GM20431 (cell line): ENCODE results near the gene GPSM1.

ENCODE experiments used
- in situ Hi-C: fragments of 300-500 bp; cut with MseI, MboI; formaldehyde crosslinking; loops from one replicate; pipeline ENCODE4 v1.15.0; 2020; ENCODE audit warnings: low sequenced_read_pairs; ENCODE audit not compliant: unreplicated experiment

Gene GPSM1

DNA sequence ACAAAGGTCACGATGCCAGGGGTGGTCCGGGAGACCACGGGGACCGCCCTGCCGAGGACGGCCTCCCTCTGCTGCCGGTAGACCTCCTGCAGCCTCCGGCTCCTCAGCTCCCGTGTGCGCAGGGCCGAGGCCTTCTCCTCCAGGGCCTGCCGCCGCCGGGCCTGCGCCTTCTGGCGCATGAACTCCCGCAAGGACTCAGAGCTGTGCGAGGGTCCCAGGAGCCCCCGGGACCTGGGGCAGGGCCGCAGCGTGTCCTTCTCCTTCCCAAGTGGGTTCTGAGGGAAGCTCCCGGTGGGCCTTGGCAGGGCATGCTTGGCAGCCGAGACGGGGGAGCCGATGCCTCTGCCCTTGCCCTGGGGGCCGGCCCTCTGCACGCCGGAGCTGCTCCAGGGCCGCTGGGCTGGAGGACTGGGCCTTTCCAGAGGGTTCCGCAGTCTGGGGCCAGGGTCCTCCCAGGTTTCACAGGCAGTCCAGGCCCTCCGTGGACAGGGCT is 36.8 kb upstream of the GPSM1 start:
- in situ Hi-C loops: no loop called here

DNA sequence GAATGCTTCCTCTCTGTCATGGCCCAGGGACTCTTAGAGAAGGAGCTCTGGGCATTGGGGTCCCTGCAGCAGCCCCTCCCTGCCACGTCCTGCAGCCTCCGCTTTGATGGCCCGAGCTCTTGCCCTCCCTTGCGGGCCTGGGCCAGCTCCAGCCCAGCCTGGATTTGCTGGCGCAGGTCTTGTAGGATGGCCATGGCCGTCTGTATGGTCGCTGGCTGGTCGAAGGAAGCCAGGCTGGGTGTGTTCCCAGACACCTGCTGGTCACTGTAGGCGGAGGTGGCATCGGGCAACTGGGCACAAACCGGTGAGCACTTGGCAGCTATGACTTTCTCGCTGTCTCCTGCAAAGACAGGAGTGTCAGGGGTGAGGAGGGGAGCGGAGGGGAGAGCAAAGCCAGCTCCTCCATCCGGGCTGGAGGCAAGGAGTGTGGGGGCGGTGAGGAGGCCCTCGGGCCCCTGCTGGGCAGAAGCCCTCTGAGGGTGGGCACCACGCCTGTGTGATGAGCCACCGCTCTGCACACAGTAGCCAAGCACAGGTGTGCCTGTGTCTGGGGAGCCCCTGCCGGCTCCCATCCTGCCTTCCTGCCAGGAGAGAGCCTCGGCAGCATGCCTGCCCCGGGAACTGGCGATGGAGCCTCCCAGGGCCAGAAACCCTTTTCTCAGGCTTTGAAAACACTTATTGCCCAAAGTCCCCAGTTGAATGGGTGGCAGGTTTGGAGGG is 35.9 kb upstream of the GPSM1 start:
- in situ Hi-C loops: no loop called here

DNA sequence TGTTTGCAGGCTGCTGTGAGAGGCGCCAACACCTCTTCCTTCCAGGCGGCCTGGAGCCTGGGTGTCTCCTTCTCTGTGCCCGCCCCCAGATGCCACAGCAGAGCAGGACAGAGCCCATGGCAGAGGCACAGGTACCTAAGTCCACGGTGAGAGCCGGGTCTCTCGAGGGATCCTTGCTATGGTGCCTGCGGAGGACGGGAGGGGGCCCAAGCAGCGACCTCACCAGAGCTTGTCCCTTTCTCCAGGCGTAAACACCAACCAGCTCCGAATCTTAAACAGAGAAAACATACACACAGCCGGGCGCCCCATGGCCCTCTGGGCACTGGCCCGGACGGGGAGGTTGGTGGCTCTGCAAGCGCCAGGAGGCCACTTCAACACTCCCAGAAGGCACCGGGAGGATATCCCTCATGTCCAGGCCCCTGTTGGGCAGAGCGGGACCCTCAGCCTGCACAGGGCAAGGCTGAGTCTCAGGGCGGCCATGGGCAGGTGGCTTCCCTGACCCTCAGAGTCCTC is 35.3 kb upstream of the GPSM1 start:
- in situ Hi-C loops: no loop called here

DNA sequence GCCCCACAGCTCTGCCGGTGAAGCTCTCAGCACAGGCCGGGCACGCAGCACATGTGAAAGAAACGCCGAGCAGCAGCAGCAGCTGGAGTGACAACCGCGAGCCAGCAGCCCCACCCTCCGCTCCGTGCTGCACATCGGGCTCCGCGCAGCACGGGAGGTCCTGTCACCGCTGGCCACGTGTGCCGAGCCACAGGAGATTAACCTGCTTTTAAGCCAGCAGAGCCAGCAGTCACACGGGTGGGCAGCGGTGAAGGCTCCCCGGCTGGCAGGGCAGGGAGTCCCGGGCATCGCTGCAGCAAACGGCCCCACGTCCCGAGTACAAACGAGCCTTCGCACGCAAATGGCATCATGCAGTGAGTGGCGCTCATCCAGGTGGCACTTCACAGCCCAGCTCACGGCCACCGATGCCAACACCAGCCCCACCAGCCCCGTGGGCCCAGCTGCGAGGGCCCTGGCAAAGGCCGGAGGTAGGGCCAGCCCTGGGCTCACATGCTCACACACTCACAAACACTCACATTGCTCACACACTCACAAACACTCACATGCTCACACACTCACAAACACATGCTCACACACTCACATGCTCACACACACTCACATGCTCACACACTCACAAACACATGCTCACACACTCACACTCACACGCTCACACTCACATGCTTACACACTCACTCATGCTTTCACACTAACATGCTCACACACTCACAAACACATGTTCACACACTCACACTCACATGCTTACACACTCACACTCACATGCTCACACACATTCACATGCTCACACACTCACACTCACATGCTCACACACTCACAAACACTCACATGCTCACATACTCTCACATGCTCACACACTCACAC is 34.5 kb upstream of the GPSM1 start:
- in situ Hi-C loops: no loop called here

DNA sequence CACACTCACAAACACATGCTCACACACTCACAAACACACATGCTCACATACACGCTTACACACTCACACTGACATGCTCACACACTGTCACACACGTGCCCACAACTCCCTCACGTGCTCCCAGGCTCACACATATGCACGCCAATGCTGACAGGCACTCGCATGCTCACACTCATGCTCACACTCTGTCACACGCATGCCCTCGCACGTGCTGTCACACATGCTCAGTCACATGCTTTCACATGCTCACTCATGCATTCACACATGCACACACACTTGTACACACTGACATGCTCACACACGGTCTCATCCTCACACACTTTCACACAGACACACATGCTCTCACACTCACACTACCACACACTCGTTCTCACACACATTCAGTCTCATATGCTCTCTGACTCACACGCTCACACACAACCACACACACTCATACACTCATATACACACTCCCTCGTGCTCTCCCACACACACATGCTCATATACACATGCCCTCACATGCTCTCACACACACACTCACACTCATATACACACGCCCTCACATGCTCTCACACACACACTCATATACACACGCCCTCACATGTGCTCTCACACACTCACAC is 33.8 kb upstream of the GPSM1 start:
- in situ Hi-C loops: no loop called here

DNA sequence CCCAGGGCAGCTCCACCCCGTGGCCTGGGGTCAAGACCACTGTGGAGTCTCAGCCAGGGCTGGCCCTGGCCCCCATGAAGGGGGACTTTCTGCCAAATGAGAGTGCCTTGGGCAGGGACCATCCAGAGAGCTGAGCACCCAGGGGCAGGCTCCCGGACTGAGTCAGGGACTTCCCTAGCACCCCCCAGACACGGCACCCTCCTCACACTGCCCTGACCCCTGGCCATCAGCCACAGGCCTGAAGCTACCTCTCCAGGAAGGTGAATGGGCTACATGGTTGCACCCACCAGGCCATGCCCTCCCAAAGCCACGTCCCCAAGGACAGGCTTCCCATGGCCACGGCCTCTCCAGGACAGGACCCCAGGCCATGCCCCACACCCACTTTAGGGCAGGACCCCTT is 32.9 kb upstream of the GPSM1 start:
- in situ Hi-C loops: no loop called here

DNA sequence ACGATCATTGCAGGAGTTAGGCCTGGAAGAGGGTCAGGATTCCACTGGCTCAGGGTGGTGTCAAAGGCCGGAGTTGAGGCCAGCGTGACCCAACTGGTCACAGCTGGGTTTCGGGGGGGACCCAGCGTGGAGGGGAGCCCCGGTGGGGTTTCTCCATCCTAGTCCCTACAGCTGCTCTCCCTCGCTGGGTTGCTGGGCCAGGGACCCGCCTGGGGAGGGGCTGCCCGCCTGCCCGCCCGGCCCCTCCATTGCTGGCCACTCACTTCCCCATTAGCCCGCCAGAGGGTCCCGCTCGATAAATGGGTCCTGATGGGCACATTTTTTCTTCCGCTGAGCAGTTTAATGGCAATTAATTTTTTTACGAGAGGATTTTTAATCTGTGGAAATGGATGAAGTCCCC is 32.3 kb upstream of the GPSM1 start:
- in situ Hi-C loops: no loop called here

DNA sequence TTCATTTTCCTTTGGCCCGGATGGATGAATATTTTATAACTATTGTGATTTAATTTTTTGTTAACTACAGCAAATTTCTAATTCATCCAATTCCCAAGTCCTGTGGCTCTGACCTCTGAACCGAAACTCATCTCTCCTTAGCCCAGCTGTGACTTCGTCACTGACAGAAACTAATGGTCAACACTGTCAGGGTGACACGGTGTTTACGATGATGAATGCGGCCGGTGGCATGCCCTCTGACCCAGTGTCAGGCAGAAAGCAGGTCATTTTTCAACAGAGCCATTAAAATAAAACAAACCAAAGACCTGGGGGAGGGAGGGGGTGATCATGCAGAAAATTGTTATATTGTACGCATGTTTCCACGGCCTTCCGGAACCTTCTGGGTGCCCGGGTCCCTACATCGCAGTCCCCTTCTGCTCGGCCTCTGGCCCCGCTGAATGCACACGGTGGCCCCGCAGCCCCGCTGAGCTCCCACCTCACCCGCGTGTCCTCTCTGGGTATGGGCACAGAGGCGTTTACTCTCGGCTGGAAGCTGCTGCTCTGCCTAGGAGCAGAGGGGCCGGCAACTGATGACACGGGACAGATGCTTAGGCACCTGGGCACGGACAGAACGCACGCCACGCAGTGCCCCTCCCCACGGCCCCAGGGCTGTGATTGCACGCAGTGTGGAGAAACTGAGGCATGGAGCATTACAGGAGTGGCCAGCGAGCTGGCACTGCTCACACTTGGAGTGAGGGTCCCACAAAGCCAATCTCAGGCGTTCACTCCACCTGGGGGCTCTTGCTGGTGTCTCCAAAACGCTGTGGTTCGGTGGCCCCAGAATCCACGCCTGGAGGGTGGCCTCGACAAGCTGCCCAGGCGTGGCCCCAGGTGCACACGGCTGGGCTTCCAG is 31.6 kb upstream of the GPSM1 start:
- in situ Hi-C loops: no loop called here

DNA sequence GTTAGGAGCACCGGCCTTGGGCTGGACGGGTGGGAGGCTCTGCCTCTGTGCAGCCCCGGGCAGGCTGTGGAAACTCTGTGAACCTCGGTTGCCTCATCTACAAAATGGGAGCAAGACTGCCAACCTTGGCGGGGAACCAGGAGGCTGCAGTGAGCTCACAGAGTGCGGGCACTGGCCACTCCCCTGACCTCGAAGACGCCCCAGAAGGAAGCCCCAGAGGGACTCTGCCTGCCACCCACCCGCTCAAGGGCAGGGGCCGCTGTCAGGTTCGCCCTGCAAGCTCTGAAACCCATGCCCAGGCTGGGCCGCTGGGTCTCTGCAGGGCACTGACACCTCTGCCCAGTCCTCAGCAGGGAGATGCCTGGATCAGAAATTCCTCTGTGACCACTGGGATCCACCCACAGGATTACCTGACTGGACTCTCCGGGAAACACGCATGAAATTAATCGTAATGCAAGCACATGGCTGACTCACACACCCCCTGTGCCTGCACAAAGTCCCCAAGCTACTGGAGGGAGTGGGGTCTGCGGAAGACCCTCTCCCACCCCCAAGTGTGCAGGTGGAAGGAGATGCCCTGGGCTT is 30.8 kb upstream of the GPSM1 start:
- in situ Hi-C loops: no loop called here

DNA sequence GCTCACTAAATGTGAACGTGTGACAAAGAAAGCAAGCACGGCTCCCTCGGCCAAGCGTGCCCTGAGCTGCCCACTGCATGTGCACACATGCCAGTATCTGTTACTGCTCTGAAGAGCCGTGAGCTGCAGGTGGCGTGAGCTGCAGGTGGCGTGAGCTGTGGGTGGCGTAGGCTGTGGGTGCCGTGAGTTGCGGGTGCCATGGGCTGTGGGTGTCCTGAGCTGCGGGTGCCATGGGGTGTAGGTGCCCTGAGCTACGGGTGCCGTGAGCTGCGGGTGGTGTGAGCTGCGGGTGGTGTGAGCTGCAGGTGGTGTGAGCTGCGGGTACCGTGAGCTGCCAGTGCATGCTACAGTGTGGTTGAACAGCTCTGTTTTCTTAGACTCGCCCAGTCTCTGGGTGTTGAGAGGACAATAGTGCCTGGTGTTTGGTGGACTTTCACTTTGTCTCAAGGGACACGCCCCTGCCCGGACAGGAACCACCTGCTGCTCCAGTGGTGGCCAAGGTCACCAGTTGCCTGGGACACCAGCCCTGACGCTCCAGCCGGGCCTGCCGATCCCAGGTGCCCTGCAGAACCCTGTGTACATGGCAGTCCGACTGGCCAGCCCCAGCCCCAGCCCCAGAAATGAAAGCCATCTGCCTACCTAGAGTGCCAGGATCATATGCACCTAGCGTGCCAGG is 30.2 kb upstream of the GPSM1 start:
- in situ Hi-C loops: no loop called here

DNA sequence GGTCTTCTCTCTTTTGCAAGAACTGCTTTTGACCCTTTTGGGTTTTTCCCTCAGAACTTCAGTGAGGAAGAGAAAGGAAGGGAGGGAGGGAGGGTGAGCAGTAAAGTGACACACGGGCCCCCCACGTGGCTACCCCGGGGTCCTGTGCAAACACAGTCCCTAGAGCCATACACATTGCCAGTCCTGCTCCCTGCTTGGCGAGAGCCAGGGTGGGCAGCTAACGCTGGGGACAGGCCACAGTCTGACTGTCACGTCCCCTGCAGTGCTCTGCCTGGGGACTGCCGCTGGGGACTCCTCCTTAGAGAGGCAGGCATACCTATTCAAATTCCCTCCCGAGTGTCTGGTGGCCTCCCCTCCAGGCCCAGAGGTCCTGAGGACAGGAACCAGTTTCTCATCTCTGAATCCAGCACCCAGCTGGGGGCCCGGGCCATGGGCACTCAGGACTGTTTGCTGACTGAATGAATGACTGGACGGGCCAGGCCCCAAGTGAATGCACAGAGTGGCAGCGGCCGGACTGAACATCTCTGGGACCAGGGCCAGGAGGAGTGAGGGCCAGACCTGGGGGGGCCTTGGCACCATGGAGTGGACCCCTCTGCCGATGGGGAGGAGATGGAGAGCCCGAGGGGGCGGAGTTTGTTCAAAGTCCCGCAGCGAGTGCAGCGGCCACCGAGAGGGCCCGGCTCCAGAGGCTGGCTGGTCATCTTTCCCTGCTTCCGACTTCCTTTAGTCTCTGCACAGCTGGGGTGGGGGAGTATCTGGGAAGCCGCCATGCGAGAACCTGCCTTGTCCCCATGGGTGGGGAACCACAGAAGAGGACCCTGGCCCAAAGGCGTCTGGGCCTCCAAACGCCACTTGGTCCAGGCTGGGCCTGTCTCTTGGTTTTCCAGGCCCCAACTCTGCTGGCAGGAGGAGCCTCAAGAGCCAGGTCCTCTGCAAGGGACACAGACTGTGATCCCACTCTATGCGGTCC is 29.3 kb upstream of the GPSM1 start:
- in situ Hi-C loops: no loop called here

DNA sequence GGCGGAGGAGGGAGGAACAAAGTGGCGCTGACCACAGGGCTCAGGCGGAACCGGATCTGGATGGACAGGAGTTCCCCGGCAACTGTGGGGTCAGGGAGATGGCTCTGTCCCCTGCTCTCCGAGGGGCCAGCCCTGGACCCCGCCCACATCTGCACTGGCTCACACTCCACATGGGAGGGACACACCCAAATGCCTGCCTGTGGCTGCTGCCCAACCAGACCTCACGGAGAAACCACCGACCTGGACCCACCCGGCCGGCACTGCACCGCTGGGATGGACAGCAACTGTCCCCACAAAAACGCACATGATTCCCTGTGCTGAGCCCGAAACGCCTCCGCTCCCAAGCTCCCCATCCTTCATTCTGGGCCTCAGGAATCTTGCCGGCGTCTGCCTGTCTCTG is 28.2 kb upstream of the GPSM1 start:
- in situ Hi-C loops: no loop called here

DNA sequence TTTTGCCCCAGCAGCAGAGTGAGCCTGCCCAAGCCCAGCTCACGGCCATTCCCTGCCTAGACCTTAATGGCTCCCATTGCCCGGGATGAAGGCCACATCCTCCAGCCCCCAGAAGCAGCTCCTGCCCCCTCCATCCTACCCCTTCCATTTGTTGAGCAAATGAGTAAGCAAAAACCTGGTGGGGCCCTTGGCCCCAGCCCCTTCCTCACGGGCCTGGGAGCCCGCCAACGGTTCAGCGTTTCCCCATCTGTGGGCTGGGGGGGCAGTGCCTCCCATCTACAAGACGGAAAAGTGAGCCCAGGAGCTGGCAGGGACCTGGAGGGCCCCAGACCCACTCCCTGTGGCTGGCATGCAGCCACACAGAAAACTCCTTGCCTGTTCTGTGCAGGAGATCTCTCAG is 27.8 kb upstream of the GPSM1 start:
- in situ Hi-C loops: no loop called here

DNA sequence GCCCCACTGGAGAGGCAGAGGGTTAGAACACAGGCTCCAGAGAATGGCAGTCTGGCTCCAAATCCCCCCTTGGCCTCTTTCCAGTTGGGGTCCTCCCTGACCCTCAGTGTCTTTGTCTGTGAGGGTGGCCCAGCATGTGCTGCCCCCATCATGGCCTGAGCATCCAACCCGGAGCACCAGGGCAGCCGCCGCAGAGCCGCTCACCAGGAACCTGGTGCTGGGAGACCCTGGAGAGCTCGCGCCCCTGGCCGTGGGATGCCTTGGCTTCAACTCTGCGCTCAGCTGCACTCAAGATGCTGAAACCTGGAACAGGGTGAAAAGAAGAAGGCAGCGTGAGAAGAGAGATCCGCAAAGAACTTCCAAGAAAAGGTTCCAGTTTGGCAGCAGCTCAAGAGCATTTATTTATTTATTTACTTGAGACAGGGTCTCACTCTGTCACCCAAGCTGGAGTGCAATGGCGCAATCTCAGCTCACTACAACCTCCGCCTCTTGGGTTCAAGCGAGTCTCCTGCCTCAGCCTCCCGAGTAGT is 27.3 kb upstream of the GPSM1 start:
- in situ Hi-C loops: no loop called here

DNA sequence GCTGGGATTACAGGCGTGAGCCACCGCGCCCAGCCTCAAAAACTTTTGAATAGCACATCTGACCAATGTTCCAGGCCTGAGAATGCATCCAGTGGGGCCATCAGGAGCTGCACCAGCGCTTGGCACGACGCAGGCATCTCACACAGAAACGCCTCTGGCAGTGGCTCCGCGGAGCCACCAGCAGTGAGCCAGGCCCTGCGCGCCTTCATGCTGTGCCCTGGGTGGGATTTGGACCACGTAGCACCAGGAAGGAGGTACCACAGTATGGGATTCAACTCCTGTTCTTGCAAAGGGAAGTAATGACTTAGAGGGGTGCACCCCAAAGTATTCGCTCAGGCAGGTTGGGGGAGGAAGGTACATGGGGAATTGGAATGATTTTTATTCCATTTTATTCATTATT is 26.5 kb upstream of the GPSM1 start:
- in situ Hi-C loops: no loop called here

DNA sequence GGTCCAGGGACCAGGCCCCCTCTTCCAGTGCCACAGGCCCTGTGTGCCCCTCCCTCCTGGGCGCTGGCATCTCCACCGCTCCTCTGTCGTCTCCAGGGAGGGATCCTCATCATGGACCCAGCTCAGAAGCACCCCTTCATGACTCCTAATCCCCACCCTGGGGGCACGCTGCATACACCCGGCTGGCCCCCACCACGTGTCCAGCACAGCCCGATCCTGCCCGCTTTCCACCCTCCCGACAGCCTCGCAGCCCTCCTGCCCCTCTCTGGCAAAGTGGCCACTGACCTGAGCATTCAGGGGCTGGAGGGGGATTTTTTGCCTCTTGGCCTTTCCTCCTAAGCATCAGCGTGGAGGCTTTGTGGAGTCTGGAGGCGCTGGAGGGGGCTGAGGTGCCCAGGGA is 24.8 kb upstream of the GPSM1 start:
- in situ Hi-C loops: no loop called here

DNA sequence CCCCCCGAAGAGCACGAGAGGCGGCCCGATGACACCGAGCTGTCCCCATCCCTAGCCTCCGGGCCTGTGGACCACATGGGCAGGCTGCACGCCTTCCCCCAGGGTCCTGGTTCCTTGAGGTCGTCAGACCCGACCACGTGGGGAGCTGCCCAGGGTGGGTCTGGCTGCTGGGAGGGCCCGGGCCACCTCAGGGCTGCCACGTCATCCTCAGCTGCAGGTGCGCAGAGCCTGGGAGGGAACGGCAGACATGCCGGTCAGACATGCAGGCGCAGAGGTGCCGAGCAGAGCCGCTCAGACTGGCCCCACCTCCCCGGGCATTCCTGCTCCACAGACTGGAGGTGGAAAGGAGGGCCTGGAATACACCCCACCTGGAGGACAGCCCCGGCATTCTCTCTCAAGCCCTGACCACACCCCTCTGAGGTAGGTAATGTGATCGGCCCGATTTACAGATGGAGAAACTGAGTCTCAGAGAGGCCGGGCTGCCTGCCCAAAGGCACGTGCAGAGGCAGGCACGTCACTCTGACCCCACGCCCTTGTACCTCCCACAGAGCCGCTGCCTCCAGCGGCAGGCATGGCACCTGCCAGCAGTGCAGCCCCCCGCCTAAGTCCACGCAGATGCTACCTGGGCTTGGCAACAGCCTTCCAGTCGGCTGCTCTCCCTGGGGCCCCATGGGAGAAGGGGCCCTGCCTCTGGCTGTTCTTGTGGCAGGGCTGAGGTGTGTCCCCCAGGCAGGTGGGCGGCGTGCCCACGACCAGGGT is 24.1 kb upstream of the GPSM1 start:
- in situ Hi-C loops: no loop called here
